Measurements from ENCODE around the gene SMARCE1. TPM values are rescaled to one million over a fixed set of nuclear protein-coding genes. Genes with fewer than 3 reads are reported as not detected.

SMARCE1 gene
- total RNA-seq, 1 donor from 2014 or later: 123 TPM

DNA sequence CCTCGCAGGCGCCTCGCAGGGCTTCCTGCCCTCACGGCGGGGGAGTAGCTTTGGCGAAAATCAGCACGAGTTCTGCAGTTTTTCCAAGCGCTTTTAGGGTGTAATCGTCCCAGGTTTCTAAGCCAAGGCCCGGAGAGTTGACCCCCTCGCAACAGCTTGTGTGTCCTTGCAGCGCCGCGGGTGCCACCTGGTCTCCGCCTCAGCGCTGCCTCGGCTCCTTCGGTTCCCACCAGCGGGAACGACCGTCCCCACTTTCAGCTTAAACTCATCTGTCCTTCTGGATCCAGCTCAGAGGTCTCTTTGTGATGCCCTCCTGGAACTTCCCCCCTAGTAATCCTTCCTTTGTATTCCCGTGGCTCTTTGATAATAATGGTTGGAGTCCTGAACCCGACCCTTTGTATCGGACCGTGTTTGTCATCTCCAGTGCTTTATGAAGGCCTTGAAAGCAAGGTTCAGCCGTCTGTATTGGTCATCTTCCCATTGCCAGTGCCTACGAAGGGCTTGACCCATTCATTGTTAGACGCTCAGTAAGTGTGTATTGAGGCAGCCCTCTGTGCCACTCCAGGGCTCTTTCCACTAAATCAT is 858 bp upstream of the SMARCE1 start:
- DNase-seq (ENCODE audit: low read depth): no peak
- TF ChIP-seq, protein P1, sequence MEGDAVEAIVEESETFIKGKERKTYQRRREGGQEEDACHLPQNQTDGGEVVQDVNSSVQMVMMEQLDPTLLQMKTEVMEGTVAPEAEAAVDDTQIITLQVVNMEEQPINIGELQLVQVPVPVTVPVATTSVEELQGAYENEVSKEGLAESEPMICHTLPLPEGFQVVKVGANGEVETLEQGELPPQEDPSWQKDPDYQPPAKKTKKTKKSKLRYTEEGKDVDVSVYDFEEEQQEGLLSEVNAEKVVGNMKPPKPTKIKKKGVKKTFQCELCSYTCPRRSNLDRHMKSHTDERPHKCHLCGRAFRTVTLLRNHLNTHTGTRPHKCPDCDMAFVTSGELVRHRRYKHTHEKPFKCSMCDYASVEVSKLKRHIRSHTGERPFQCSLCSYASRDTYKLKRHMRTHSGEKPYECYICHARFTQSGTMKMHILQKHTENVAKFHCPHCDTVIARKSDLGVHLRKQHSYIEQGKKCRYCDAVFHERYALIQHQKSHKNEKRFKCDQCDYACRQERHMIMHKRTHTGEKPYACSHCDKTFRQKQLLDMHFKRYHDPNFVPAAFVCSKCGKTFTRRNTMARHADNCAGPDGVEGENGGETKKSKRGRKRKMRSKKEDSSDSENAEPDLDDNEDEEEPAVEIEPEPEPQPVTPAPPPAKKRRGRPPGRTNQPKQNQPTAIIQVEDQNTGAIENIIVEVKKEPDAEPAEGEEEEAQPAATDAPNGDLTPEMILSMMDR (conservative IDR thresholded peaks at IDR 0.05; ENCODE audit: low read depth, low read length): no peak
- peak overlapping the region; percentile 96 for H3K4me3 ChIP-seq (ENCODE audit: low read depth, low read length)

DNA sequence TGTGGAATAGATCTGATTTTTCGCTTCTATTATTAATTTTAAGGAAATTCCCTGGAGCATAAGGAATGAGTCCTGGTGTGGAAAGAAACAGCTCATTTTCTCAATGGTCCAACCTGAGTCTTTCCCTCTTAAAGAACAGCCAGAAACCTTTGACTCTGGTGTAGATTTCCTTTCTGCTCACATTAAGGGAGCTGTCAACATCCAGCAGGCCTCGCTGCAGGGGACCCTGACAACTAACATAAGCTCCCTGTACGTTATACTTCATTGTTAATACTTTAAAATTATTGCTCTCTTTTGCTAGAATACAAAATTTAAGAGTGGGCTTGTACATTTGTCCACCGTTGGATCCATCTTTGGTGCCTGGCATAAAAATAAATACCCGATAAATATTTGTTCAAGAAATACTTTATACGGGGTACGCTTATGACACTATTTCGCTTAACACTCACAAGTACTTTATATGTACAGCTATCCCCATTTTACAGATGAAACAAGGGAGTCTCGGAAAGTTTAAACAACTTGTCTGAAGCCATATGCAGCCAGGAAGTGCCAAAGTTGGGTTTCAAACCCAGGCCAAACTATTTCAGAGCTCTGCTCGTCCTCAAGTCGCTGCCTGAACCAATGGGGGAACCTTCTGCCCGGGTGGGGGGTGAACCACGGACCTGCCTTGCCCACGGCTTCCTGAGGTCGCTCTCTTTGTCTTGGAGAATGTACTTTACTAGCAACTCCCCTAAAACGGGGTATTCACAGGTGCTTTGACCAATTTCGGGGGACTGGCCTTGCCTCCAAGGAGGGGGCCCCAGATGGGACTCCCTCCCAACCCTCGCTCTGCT is 611 bp downstream of the SMARCE1 start:
- DNase-seq (ENCODE audit: low read depth): no peak
- peak overlapping the region; percentile 96 for H3K4me3 ChIP-seq (ENCODE audit: low read depth, low read length)
- TF ChIP-seq, protein P1 (conservative IDR thresholded peaks at IDR 0.05; ENCODE audit: low read depth, low read length): no peak

DNA sequence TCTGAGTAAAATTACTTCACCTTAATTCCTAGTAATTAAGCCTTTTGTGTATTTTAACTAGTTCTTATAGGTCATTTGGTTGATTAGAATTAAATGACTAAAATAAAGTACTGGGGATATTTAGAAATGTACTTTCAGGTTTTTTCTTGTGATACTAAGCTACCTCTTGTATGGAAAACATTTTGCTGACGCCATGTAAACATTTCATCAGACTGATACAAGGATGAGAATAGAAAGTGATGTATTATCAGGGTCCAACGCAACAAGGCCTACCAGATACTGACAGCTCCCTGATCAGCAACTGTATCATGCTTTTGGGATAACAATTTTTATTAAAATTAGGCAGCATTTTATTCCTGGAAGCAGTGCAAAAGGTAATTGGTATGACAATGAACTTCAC is 1.7 kb downstream of the SMARCE1 start:
- TF ChIP-seq, protein P1 (conservative IDR thresholded peaks at IDR 0.05; ENCODE audit: low read depth, low read length): no peak
- H3K4me3 ChIP-seq (ENCODE audit: low read depth, low read length): peak overlapping the region; percentile 96
- DNase-seq (ENCODE audit: low read depth): no peak

DNA sequence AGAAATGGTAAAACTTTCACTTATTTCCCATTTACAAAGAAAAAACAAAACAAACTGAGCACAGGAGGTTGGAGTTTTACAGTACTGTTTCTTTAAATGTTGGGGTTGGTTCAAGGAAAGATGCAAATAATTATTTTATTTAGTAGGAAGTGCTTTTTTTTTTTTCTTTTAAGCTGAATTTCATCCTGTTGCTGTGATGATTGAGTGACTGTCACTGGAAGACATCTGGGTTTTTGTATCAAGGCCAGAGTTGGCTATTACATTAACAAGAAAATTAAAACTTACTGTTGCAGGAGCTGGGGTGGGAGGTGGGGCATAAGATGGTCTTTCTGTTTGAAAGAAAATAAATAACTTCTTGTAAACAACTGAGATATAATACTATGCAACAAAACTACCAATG is 2.3 kb downstream of the SMARCE1 start:
- TF ChIP-seq, protein P1 (conservative IDR thresholded peaks at IDR 0.05; ENCODE audit: low read depth, low read length): no peak
- H3K4me3 ChIP-seq (ENCODE audit: low read depth, low read length): peak overlapping the region; percentile 11
- no peak for DNase-seq (ENCODE audit: low read depth)

DNA sequence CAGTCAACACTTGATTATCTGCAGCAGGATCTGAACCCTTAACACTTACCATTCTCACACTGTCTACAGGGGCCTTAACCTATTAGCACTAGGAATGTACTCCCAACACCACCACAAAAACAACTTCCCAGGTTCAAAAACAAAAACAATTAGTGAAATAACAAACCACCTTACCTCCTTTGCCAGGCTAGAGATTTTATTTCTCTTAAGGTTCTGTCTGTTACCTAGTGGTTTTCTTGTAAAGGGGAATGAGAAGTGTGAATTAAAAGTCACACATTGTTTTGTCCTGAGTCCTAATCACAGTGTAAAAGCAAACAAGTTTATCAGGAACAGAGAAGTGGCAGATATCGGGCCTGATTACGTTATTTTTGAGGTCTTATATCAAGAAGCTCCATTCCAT is 9.7 kb downstream of the SMARCE1 start:
- TF ChIP-seq, protein P1 (conservative IDR thresholded peaks at IDR 0.05; ENCODE audit: low read depth, low read length): no peak
- H3K4me3 ChIP-seq (ENCODE audit: low read depth, low read length): no peak overlapping the region
- DNase-seq (ENCODE audit: low read depth): no peak

DNA sequence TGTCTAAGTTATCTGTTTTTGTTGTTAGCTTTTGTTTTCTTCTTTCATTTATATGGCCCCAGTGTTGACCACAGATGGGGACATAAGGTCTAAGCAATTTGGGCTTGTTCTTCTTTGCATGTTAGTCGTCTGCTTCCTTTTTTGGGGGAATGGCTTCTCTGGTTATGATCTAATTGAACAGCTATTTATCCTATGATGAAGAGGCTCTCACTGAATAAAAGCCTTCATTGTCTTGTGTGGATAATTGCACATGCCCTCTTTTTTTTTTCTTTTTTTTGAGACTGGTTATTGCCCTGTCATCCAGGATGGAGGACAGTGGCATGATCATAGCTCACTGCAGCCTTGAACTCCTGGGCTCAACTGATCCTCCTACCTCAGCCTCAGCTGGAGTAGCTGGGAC is 13.7 kb downstream of the SMARCE1 start:
- DNase-seq (ENCODE audit: low read depth): no peak
- TF ChIP-seq, protein P1 (conservative IDR thresholded peaks at IDR 0.05; ENCODE audit: low read depth, low read length): no peak
- no peak overlapping the region for H3K4me3 ChIP-seq (ENCODE audit: low read depth, low read length)

All from epithelial cell of proximal tubule (primary cell).